HG03558 (cell line): Measurements from ENCODE around the gene LEUTX.
"Not testable (repeated sequence)": the region's sequence is repeated elsewhere in the genome, so short reads cannot be mapped to it uniquely, and the experiment has no call there.

Experiments
- ATAC-seq: cut with Tn5 transposase; IDR thresholded peaks from one replicate; pipeline ENCODE4 v1.9.1; 2021; ENCODE audit warnings: moderate number of reproducible peaks; ENCODE audit not compliant: unreplicated experiment; ENCODE audit errors: extremely low read depth

LEUTX gene

DNA sequence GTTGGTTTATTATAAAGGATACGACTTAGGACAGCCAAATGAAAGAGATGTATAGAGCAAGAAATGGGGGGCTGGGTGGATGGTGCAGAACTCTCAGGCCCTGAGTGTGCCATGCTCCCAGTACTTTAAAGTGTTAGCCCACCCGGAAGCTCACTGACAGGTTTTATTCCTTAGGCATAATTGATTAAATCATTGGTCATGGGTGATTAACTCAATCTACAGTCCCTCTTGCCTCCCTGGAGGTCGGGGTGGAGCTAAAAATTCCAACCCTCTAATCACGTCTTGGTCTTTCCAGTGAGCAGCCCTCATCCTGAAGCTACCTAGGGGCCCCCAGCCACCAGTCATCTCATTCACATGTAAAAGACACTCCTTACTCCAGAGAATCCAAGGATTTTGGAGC is 9.9 kb upstream of the LEUTX start:
- no peak for ATAC-seq

DNA sequence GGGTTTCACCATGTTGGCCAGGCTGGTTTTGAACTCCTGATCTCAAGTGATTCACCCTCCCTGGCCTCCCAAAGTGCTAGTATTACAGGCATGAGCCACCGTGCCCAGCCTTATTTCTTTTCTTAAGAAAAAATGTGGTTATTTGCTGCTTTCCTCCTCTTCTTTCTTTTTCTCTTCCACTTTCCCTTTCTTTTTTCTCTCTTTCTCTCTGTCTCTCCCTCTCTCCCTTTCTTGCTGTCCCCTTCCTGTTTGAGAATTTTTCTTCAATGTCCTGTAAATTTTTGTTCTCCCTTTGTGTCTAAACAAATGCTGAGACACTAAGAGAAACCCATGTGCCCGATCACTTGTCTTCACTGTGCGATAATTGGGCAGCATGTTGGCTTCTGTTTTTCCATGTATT is 2.2 kb downstream of the LEUTX start:
- no peak for ATAC-seq

GRCh38 chr19:39788244-39788643 is 9.6 kb downstream of the LEUTX start:
- no peak for ATAC-seq

GRCh38 chr19:39792999-39793546 is 14.4 kb downstream of the LEUTX start:
- ATAC-seq = no peak

- ATAC-seq = no peak
Observed at GRCh38 chr19:39795001-39795400, 16.3 kb downstream of the LEUTX start.

- no peak for ATAC-seq
Observed at GRCh38 chr19:39796000-39796498, 17.4 kb downstream of the LEUTX start.

DNA sequence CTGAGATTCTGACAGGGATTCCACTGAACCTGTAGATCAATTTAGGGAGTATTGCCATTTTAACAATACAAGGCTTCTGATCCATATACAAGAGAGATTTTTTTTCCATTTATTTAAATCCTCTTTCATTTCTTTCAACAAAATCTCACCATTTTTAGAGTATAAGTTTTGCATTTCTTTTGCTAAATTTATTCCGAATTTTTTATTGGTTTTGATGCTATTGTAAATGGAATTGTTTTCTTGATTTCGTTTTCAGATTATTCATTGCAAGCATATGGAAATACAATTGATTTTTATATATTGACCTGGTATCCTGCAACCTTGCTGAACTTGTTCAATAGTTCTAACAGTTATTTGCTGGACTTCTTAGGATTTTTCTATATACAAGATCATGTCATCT is 18.4 kb downstream of the LEUTX start:
- ATAC-seq = no peak

DNA sequence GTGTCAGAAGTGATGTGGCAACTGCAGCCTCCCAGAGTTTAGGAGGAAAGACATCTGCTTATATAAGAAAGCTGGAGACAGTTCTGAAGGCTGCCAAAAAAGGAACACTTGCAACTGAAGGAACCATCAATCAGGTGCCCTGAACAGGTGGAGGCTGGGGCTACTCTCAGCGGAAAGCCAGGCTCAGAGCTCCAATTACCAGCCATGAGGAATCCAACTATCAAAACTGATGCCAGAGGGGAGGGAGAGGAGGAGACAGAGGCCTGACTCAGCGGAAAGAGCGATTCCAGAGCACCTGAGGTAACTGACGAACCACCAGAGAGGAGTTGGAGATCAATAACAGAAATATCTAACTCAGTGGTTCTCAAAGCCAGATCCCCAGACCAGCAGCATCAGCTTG is 24.3 kb downstream of the LEUTX start:
- ATAC-seq = no peak

- ATAC-seq = no peak
Observed at GRCh38 chr19:39805104-39805503, 26.4 kb downstream of the LEUTX start.

DNA sequence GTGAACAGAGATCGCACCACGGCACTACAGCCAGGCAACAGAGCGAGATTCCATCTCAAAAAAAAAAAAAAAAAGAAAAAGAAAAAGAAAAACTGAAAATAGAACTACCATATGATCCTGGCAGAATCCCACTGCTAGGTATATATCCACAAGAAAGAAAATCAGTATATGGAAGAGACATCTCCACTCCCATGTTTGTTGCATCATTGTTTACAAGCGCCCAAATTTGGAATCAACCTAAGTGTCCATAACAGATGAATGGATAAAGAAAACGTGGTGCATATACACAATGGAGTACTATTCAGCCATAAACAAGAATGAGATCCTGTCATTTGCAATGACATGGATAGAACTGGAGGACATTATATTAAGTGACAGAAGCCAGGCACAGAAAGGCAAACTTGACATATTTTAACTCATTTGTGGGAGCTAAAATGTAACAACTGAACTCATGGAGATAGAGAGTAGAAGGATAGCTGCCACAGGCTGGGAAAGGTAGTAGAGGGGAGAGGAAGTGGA is 29.3 kb downstream of the LEUTX start:
- ATAC-seq = no peak

- not testable (repeated sequence) for ATAC-seq
Observed at GRCh38 chr19:39808688-39809087, 30.0 kb downstream of the LEUTX start.

GRCh38 chr19:39809368-39809767 is 30.7 kb downstream of the LEUTX start:
- ATAC-seq = no peak

- ATAC-seq = no peak
Observed at GRCh38 chr19:39810424-39810823, 31.8 kb downstream of the LEUTX start.

GRCh38 chr19:39811064-39811463 is 32.4 kb downstream of the LEUTX start:
- no peak for ATAC-seq

DNA sequence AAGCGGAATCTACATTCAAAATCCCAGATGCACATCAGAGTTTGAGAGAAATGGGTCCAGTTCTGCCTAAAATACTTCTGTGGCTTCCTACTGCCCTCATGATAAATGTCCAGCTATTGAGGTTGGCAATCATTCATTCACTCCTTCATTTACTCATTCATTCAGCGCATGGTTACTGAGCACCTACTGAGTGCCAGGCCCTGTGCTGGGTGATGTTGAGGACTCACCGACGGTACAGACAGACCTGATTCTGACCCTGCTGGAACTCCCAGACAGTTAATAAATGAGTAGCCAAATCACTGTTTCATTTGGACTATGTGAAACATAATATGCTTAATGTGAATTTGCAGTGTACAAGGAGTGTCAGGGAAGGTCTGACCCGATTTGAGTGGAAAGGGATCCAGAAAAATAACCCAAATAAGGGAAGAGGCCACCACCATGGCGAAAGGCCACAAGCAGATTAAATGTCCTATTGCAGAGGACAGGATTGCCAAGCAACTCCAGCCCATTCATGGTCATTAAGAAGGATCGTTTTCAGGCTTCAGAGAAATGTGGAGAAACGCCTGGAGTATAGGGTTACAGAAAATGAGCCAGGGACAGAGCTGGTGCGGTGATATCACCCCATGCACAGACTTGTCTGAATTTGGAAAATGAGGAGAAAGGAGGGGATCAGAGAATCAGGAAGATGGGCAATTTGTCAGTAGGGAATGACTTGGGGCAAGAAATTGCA is 34.8 kb downstream of the LEUTX start:
- ATAC-seq = no peak

GRCh38 chr19:39814111-39814510 is 35.5 kb downstream of the LEUTX start:
- ATAC-seq = not testable (repeated sequence)

DNA sequence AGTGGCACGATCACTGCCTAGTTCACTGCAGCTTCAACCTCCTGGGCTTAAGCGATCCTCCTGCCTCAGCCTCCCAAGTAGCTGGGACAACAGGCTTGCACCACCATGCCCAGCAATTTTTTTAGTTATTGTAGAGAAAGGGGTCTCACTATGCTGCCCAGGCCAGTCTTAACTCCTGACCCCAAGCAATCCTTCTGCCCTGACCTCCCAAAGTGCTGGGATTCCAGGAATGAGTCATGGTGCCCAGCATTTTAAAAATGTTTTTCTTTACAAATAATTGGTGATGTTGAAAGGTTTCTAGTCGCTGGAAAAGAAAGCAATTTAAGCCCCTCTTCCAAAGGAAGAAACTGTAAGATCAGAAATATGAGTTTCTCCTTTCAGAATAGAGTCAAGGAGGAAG is 35.9 kb downstream of the LEUTX start:
- no peak for ATAC-seq

GRCh38 chr19:39816287-39817048 is 37.8 kb downstream of the LEUTX start:
- no peak for ATAC-seq

DNA sequence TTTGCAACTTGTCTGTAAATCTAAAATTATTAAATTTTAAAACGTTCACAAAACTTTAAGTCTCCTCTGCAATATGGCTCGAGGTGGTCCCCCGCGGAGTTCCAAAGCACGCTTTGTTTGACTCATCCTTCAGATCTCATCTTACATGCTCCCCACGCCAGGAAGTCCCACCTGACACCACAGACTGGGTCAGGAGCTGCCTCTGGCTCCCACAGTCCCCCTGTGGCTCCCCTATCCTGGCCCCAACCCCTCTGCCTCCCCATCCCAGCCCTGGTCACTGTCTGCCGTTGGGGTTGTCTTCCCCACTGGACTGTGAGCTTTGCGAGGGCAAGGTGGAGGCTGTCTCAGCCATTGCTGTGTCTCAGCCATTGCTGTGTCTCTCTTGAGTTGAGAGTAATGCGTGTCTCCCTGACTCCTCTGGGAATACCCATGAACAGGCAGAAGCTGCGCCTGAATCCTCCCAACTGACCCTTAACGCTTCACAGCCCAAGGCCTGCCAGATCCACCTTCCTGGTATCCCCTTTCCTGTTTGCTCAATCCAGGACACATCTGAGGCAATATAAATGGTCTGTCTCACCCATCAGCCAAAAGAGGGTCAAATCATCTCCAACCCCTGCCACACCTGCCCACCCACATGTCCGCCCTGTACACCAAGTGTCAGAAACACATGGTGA is 39.4 kb downstream of the LEUTX start:
- ATAC-seq = no peak

- no peak for ATAC-seq
Observed at GRCh38 chr19:39818626-39819097, 40.0 kb downstream of the LEUTX start.
